ENCODE results near the gene EPM2A.
"Not testable (repeated sequence)": the region's sequence is repeated elsewhere in the genome, so short reads cannot be mapped to it uniquely, and the experiment has no call there.

Gene EPM2A

GRCh38 chr6:145735356-145736165 is at the start of gene EPM2A:
TSS of gene EPM2A (minus strand) at chr6:145735520. CDS start at chr6:145735498, 22 bp downstream.
- peak; percentile 3 for DNase-seq

- DNase-seq: peak; percentile 72
These were observed 49.4 kb upstream of the EPM2A start for GRCh38 chr6:145784683-145785082.

- peak; percentile 79 for DNase-seq
These were observed 48.5 kb upstream of the EPM2A start for GRCh38 chr6:145783796-145784195.

- DNase-seq: no peak
These were observed 37.5 kb upstream of the EPM2A start for GRCh38 chr6:145772846-145773245.

GRCh38 chr6:145765449-145765848 is 30.1 kb upstream of the EPM2A start:
- DNase-seq: no peak

GRCh38 chr6:145763742-145764141 is 28.4 kb upstream of the EPM2A start:
- no peak for DNase-seq

- DNase-seq: no peak
These were observed 26.3 kb upstream of the EPM2A start for GRCh38 chr6:145761584-145761983.

GRCh38 chr6:145758113-145758512 is 22.8 kb upstream of the EPM2A start:
- DNase-seq: no peak

GRCh38 chr6:145756170-145756662 is 20.9 kb upstream of the EPM2A start:
- no peak for DNase-seq

- DNase-seq: no peak
These were observed 20.4 kb upstream of the EPM2A start for GRCh38 chr6:145755682-145756081.

- DNase-seq: no peak
These were observed 17.3 kb upstream of the EPM2A start for GRCh38 chr6:145752638-145753037.

- DNase-seq: no peak
These were observed 14.3 kb upstream of the EPM2A start for GRCh38 chr6:145749632-145750031.

GRCh38 chr6:145745861-145746260 is 10.5 kb upstream of the EPM2A start:
- DNase-seq: no peak

- DNase-seq: no peak
These were observed 9.3 kb upstream of the EPM2A start for GRCh38 chr6:145744619-145745018.

- no peak for DNase-seq
These were observed 8.0 kb upstream of the EPM2A start for GRCh38 chr6:145743332-145743731.

GRCh38 chr6:145742472-145742871 is 7.2 kb upstream of the EPM2A start:
- not testable (repeated sequence) for DNase-seq

- DNase-seq: not testable (repeated sequence)
These were observed 4.4 kb upstream of the EPM2A start for GRCh38 chr6:145739685-145740084.

GRCh38 chr6:145738265-145738664 is 2.9 kb upstream of the EPM2A start:
- no peak for DNase-seq

- no peak for DNase-seq
These were observed 1.4 kb upstream of the EPM2A start for GRCh38 chr6:145736661-145737144.

GRCh38 chr6:145734486-145735355 is 599 bp downstream of the EPM2A start:
- peak; percentile 93 for DNase-seq

GRCh38 chr6:145733810-145734209 is 1.5 kb downstream of the EPM2A start:
- no peak for DNase-seq

GRCh38 chr6:145733207-145733606 is 2.1 kb downstream of the EPM2A start:
- no peak for DNase-seq

- DNase-seq: no peak
These were observed 3.9 kb downstream of the EPM2A start for GRCh38 chr6:145731447-145731846.

- no peak for DNase-seq
These were observed 5.4 kb downstream of the EPM2A start for GRCh38 chr6:145729887-145730286.
